Measurements from ENCODE around the gene SLC16A5. TPM values are rescaled to one million over a fixed set of nuclear protein-coding genes. Genes with fewer than 3 reads are reported as not detected.
A peak's percentile ranks its signal among the peaks of the same experiment; 100 is the strongest.

The SLC16A5 gene
- total RNA-seq, 5 donors from 2014 or later (not counting 1 experiment from before 2014, with no cell fraction given): 9.1 to 24.3 (median 16.8) TPM

GRCh38 chr17:75152523-75152921 lies 64.8 kb downstream of the SLC16A5 start:
- H3K27ac Mint-ChIP-seq: peak overlapping the region; percentile 71 to 75
- WGBS (ENCODE audit: insufficient coverage): 67% methylated on average over 4 of the region's 6 CpGs

DNA sequence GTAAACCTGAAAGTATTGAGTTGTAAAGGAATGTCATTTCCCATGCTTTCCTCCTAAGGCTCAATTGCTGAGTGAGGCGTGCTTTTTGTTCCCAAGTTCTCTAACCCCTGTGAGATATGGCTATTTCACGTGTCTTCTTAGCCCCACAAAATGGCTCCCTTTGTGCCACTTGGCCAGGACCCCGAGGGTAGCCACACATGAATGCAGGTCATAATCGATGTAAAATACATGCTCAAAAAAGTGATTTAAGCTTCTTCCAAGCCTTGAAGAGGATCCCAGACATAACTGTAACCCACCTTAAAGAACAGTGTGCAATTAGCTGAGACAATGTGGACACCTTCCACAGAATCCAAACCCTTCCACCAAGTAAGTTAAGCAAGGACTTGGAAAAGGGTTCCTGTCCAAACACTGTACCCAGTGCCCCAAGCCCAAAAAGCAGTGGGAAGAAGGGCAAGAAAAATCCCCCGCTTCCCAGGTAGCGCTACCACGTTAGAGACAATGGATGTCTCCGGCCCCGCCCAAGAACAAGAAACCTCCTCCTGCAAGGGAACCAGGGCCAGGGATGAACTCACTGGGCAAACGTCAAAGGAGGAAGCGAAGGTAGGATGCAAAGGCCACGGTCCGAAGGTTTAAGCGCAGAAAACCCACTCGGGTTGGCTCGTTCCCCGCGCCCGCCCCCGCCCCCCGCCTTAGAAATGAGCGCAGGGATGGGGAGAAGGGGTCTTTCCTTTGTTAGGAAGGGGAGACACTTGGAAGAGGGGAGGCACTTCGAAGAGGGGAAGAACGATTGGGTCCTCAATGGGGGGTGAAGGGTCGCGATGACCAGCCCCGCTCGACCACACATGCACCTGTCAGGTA lies 65.4 kb downstream of the SLC16A5 start:
- Mint-ChIP-seq H3K4me1 (peaks cover 31 to 38% (median 37%) of the 10 kb centered on the region in 3 donors), H3K36me3 (peaks cover 6% of the 10 kb centered on the region), H3K27ac (peak overlapping the region; percentile 71 to 78), H3K4me3 (peak overlapping the region; percentile 86 to 95 (median 92)), H3K27me3 (no peaks in the 10 kb centered on the region), H3K9me3 (no peaks in the 10 kb centered on the region)
- ATAC-seq (replicated peaks in 1 of 4) (no peak), DNase-seq (peak in 2 of 35 experiments; percentile 10 to 28)
- 4% methylated on average over 24 of the region's 28 CpGs for WGBS (ENCODE audit: insufficient coverage)
- ChIA-PET CTCF (interaction anchor here in 1 of 2 donors (0.5 to 1.0 kb wide), 2 partner anchors 32 to 97 kb away, joined by 3 to 4 read pairs; no protein-coding TSS in a partner anchor), POLR2A (interaction anchor here (0.6 to 0.7 kb wide), 2 partner anchors 16 to 1995 kb away, joined by 3 read pairs; no protein-coding TSS in a partner anchor)
- Histone ChIP-seq H3K4me3 (ENCODE audit: control insufficient read depth in 1 of 2, extremely low read depth in 1 of 2, low read length in 1 of 2) (peak overlapping the region; percentile 92 to 96), H3K9me3 (no peaks in the 10 kb centered on the region), H3K27ac (ENCODE audit: low read length) (no peak overlapping the region), H3K27me3 (replicated peaks in 1 of 2; ENCODE audit: control insufficient read depth in 2 of 2, extremely low read depth in 1 of 2, insufficient read depth in 2 of 2, low read length in 1 of 2) (no peaks in the 10 kb centered on the region), H3K36me3 (ENCODE audit: control insufficient read depth in 2 of 2, extremely low read depth in 1 of 2, insufficient read depth in 1 of 2, low read length in 1 of 2) (no peaks in the 10 kb centered on the region), H3K4me1 (ENCODE audit: control insufficient read depth in 1 of 2, extremely low read depth in 1 of 2, insufficient read depth in 2 of 2, low read length in 2 of 2) (peaks cover 15 to 23% of the 10 kb centered on the region in 2 experiments)

More at GRCh38 chr17:75152523-75152921, 64.8 kb downstream of the SLC16A5 start:
- Mint-ChIP-seq H3K4me1 (peaks cover 31 to 38% (median 37%) of the 10 kb centered on the region in 3 donors), H3K4me3 (peak overlapping the region; percentile 86 to 95 (median 92)), H3K9me3 (no peaks in the 10 kb centered on the region), H3K36me3 (peaks cover 11% of the 10 kb centered on the region), H3K27me3 (no peaks in the 10 kb centered on the region)
- DNase-seq (no peak), ATAC-seq (replicated peaks in 1 of 4) (no peak)
- Histone ChIP-seq H3K4me3 (ENCODE audit: control insufficient read depth in 1 of 2, extremely low read depth in 1 of 2, low read length in 1 of 2) (peak overlapping the region in 1 of 2 donors; percentile 92), H3K36me3 (ENCODE audit: control insufficient read depth in 2 of 2, extremely low read depth in 1 of 2, insufficient read depth in 1 of 2, low read length in 1 of 2) (peaks cover 0 to 4% of the 10 kb centered on the region in 2 donors), H3K4me1 (ENCODE audit: control insufficient read depth in 1 of 2, extremely low read depth in 1 of 2, insufficient read depth in 2 of 2, low read length in 2 of 2) (peaks cover 15 to 23% of the 10 kb centered on the region in 2 experiments), H3K9me3 (no peaks in the 10 kb centered on the region), H3K27me3 (replicated peaks in 1 of 2; ENCODE audit: control insufficient read depth in 2 of 2, extremely low read depth in 1 of 2, insufficient read depth in 2 of 2, low read length in 1 of 2) (no peaks in the 10 kb centered on the region), H3K27ac (ENCODE audit: low read length) (no peak overlapping the region)
- CTCF ChIA-PET: interaction anchor here in 1 of 2 donors (0.5 to 1.0 kb wide), 2 partner anchors 32 to 97 kb away, joined by 3 to 4 read pairs; no protein-coding TSS in a partner anchor
- POLR2A ChIA-PET: interaction anchor here in 1 of 2 donors (0.7 kb wide), 1 partner anchor 1996 kb away, joined by 3 read pairs; no protein-coding TSS in a partner anchor

GRCh38 chr17:75153780-75154194 lies 66.0 kb downstream of the SLC16A5 start:
- peaks cover 15 to 23% of the 10 kb centered on the region in 2 experiments for H3K4me1 ChIP-seq (ENCODE audit: control insufficient read depth in 1 of 2, extremely low read depth in 1 of 2, insufficient read depth in 2 of 2, low read length in 2 of 2)
- no peaks in the 10 kb centered on the region for H3K36me3 ChIP-seq (ENCODE audit: control insufficient read depth in 2 of 2, extremely low read depth in 1 of 2, insufficient read depth in 1 of 2, low read length in 1 of 2)
- Mint-ChIP-seq H3K36me3 (peaks cover under 1% of the 10 kb centered on the region), H3K27me3 (no peaks in the 10 kb centered on the region), H3K27ac (peak overlapping the region; percentile 71 to 78), H3K4me3 (peak overlapping the region; percentile 86 to 95 (median 92)), H3K9me3 (no peaks in the 10 kb centered on the region), H3K4me1 (peaks cover 28 to 37% (median 35%) of the 10 kb centered on the region in 3 donors)
- H3K27ac ChIP-seq (ENCODE audit: low read length): no peak overlapping the region
- CTCF ChIA-PET: interaction anchor here in 1 of 2 donors (1.0 to 3.1 kb wide), 3 partner anchors 18 to 48 kb away, joined by 3 to 13 read pairs (median 9); no protein-coding TSS in a partner anchor
- POLR2A ChIA-PET: interaction anchor here in 1 of 2 donors (0.5 kb wide), 1 partner anchor 9 kb away, joined by 10 read pairs; no protein-coding TSS in a partner anchor
- H3K4me3 ChIP-seq (ENCODE audit: control insufficient read depth in 1 of 2, extremely low read depth in 1 of 2, low read length in 1 of 2): peak overlapping the region; percentile 92 to 96
- no peaks in the 10 kb centered on the region for H3K9me3 ChIP-seq
- ATAC-seq (replicated peaks in 1 of 4) (peak in 2 of 4 experiments; percentile 26 to 41), DNase-seq (peak in 3 of 35 experiments; percentile 4 to 25 (median 7))
- no peaks in the 10 kb centered on the region for H3K27me3 ChIP-seq (replicated peaks in 1 of 2; ENCODE audit: control insufficient read depth in 2 of 2, extremely low read depth in 1 of 2, insufficient read depth in 2 of 2, low read length in 1 of 2)
- under 1% methylated on average over 35 of the region's 35 CpGs for WGBS (ENCODE audit: insufficient coverage)

DNA sequence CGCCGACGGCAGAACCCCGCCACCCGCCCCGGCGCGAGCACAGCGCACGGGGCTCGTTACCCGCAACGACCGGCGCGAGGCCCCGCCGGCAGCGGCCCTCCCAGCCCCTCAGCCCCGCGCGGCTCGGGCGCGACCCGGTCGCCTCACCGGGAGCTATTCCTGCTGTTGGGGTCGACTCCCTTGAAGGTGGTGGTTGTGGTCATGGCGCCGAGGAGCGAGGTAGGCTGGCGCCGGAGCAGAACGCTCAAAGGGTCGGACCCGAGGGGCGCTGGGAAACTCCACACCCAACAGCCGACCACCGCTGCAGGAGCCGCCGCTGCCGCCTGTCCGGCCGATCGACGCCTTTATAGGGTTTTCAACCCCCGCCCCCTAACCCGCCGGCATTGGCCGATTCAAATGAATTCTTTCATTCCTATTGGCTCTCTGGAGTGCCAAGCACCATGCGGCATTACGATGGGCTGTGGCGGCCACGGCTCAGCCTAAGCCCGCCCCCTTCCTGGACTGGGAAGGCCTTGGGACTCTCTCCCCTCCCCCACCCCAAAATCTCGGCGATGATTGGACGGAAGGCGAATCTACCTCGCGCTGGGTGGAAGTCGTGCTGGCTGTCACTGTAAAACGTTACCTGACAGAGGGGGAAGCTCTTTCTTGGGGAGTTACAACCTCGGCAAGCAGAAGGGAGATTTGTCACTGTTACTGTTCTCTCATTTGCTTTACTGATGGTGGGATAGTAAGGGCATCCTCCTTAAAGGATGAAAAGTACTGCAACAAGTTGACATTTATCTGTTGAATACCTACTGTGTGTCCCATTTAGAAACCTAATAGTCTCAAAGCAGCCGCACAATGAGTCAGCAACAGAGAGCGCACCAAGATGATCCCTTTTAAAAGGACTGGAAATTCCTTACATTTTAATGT lies 66.7 kb downstream of the SLC16A5 start, which contains the start of gene JPT1:
TSS of gene JPT1 (minus strand) at position 318 of the 912 bp plus-strand sequence. CDS start at position 203, 115 bp downstream.
- H3K9me3 Mint-ChIP-seq: no peaks in the 10 kb centered on the region
- ATAC-seq (replicated peaks in 1 of 4) (peak; percentile 97 to 99 (median 98)), DNase-seq (peak; percentile 93 to 98 (median 97))
- ChIA-PET CTCF (interaction anchor here in 1 of 2 donors (0.7 to 3.1 kb wide), 4 partner anchors 17 to 91 kb away, joined by 3 to 13 read pairs (median 6); no protein-coding TSS in a partner anchor), POLR2A (interaction anchor here (0.5 to 0.7 kb wide), 4 partner anchors 9 to 648 kb away, joined by 4 to 10 read pairs (median 5); no protein-coding TSS in a partner anchor)
- H3K36me3 Mint-ChIP-seq: no peaks in the 10 kb centered on the region
- WGBS (ENCODE audit: insufficient coverage): under 1% methylated on average over 56 of the region's 67 CpGs
- peak within 1 kb of the TSS; percentile 92 to 96 for H3K4me3 ChIP-seq (ENCODE audit: control insufficient read depth in 1 of 2, extremely low read depth in 1 of 2, low read length in 1 of 2)
- H3K4me3 Mint-ChIP-seq: peak within 1 kb of the TSS; percentile 90 to 95 (median 92)
- H3K27me3 ChIP-seq (replicated peaks in 1 of 2; ENCODE audit: control insufficient read depth in 2 of 2, extremely low read depth in 1 of 2, insufficient read depth in 2 of 2, low read length in 1 of 2): no peaks in the 10 kb centered on the region
- H3K27ac Mint-ChIP-seq: peak within 1 kb of the TSS; percentile 81 to 84
- H3K9me3 ChIP-seq: no peaks in the 10 kb centered on the region
- peak within 1 kb of the TSS; percentile 40 for H3K27ac ChIP-seq (ENCODE audit: low read length)
- no peaks in the 10 kb centered on the region for H3K36me3 ChIP-seq (ENCODE audit: control insufficient read depth in 2 of 2, extremely low read depth in 1 of 2, insufficient read depth in 1 of 2, low read length in 1 of 2)
- peaks cover 15 to 23% of the 10 kb centered on the region in 2 experiments for H3K4me1 ChIP-seq (ENCODE audit: control insufficient read depth in 1 of 2, extremely low read depth in 1 of 2, insufficient read depth in 2 of 2, low read length in 2 of 2)
- H3K4me1 Mint-ChIP-seq: peaks cover 28 to 37% (median 35%) of the 10 kb centered on the region in 3 donors
- no peaks in the 10 kb centered on the region for H3K27me3 Mint-ChIP-seq

DNA sequence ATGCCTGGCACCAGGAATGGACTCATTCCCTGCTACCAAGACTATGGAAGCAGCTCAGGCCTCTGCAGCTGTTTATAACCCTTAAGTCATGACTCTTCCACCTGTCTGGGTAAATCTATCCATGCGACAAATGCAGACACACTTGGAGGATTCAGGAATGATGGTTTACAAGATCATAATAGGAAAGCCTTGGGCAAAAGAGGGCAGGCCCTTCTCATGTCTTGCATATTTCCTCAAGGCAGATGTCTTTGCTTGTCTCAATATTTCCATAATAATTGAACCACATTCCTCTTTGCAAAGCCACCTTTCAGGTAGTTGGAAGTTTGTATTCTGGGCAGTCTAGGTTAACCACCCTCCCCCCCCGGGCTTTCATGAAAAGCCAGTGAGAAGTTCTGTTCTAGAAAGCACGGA lies 67.4 kb downstream of the SLC16A5 start:
- H3K27me3 ChIP-seq (replicated peaks in 1 of 2; ENCODE audit: control insufficient read depth in 2 of 2, extremely low read depth in 1 of 2, insufficient read depth in 2 of 2, low read length in 1 of 2): no peaks in the 10 kb centered on the region
- ChIA-PET CTCF (interaction anchor here in 1 of 2 donors (0.7 to 3.1 kb wide), 3 partner anchors 16 to 92 kb away, joined by 3 to 13 read pairs (median 9); no protein-coding TSS in a partner anchor), POLR2A (interaction anchor here in 1 of 2 donors (0.5 to 0.7 kb wide), 3 partner anchors 12 to 647 kb away, joined by 4 to 5 read pairs (median 5); no protein-coding TSS in a partner anchor)
- no peaks in the 10 kb centered on the region for H3K9me3 ChIP-seq
- Mint-ChIP-seq H3K36me3 (no peaks in the 10 kb centered on the region), H3K27me3 (no peaks in the 10 kb centered on the region), H3K4me3 (peak overlapping the region in 1 of 3 donors; percentile 95), H3K4me1 (peaks cover 25 to 37% (median 32%) of the 10 kb centered on the region in 3 donors), H3K9me3 (no peaks in the 10 kb centered on the region), H3K27ac (peak overlapping the region; percentile 47 to 81)
- no peak overlapping the region for H3K4me3 ChIP-seq (ENCODE audit: control insufficient read depth in 1 of 2, extremely low read depth in 1 of 2, low read length in 1 of 2)
- DNase-seq (no peak), ATAC-seq (replicated peaks in 1 of 4) (no peak)
- no CpG with 5 or more reads among the region's 3 CpGs for WGBS (ENCODE audit: insufficient coverage)
- peaks cover 15 to 23% of the 10 kb centered on the region in 2 experiments for H3K4me1 ChIP-seq (ENCODE audit: control insufficient read depth in 1 of 2, extremely low read depth in 1 of 2, insufficient read depth in 2 of 2, low read length in 2 of 2)
- peak overlapping the region; percentile 40 for H3K27ac ChIP-seq (ENCODE audit: low read length)
- no peaks in the 10 kb centered on the region for H3K36me3 ChIP-seq (ENCODE audit: control insufficient read depth in 2 of 2, extremely low read depth in 1 of 2, insufficient read depth in 1 of 2, low read length in 1 of 2)
